Lower leg skin (tissue), 4 donors: ENCODE results near the gene MRPS33. TPM values are rescaled to one million over a fixed set of nuclear protein-coding genes. Genes with fewer than 3 reads are reported as not detected.
"Not testable (repeated sequence)": the region's sequence is repeated elsewhere in the genome, so short reads cannot be mapped to it uniquely, and the experiment has no call there.

Experiments
- DNase-seq, 2 donors: peaks; one replicate each; pipeline ENCODE4 v3.0.0-alpha.2; 2019; ENCODE audit warnings: low spot score in 2 of 2
- H3K4me3 ChIP-seq: fragments of 200-600 bp; sonication (generic); 2 replicates; pipeline ENCODE4 v1.5.1; 2017; ENCODE audit warnings: mild to moderate bottlenecking, low read depth; ENCODE audit not compliant: poor library complexity, severe bottlenecking
- CTCF ChIP-seq, 3 donors: fragments of 450-650 bp; IDR thresholded peaks; one replicate each; pipeline ENCODE4 v1.5.1; 2016; ENCODE audit warnings: antibody characterized with exemption in 3 of 3, mild to moderate bottlenecking in 3 of 3, moderate library complexity in 2 of 3
- POLR2A ChIP-seq, 2 donors: fragments of 450-650 bp; IDR thresholded peaks; one replicate each; pipeline ENCODE4 v1.6.1; 2016 to 2017; ENCODE audit warnings: antibody characterized with exemption in 2 of 2, mild to moderate bottlenecking in 1 of 2, moderate library complexity in 1 of 2
- WGBS, 2 donors: methylation state at CpG; one replicate each; pipeline ENCODE4 v1.1.5; 2018; 5-methylcytosine and 5-hydroxymethylcytosine counted together
- intact Hi-C: fragments of 100-400 bp; cut with DNase I; formaldehyde crosslinking; loops from one replicate; pipeline ENCODE4 v1.15.0; 2023; ENCODE audit warnings: low total_unique reads
- total RNA-seq, 4 donors: library from RNA; depleted of rRNA; stranded (reverse); fragments of >200 nt; gene quantifications; one replicate each; pipeline ENCODE4 v1.1.0, GENCODE V29; 2016

MRPS33 gene
- total RNA-seq, 4 donors from 2014 or later: 10.1 to 24.1 (median 19.7) TPM

DNA sequence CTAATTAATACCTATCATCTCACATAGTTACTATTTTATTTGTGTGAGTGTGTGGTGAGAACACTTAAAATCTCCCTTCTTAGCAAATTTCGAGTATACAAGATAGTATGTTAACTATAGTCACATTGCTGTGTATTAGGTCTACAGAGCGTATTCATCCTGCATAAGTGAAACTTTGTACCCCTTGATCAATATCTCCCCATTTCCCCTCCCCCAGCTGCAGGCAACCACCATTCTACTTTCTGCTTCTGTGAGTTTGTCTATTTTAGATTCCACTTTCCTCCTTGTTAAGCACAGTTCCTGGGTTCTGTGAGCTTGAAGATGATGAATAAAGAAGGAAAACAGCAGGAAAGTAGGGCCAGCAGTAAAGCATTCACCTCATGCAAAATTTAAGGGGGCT is 42.4 kb downstream of the MRPS33 start:
- DNase-seq: no peak
- intact Hi-C loops: no loop called here
- TF ChIP-seq POLR2A (IDR thresholded peaks at IDR 0.05): no peak
- no peak for TF ChIP-seq CTCF (IDR thresholded peaks at IDR 0.05)
- 78 to 82% methylated on average over 2 of the region's 2 CpGs for WGBS, 2 donors
- no peak overlapping the region for H3K4me3 ChIP-seq

DNA sequence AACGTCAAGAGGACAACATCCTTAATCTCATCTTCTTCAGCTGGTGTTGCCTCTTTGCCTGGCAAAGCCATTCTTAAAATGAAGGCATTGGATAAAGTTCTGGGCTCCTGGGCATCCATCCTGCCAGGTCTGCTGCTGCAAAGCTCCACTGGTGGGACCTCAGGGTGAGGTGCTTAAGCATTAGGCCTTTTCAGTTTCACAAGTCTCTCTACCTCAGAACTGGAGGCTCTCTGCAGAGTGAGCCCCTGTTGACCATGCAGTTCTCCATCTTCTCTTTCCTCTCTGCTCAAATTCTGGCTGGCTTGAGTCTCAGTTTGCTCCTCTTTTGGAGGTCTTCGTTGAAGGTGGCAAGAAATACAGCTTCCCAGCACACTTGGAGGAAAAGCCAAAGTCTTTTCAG is 47.3 kb downstream of the MRPS33 start:
- TF ChIP-seq CTCF (IDR thresholded peaks at IDR 0.05): no peak
- no peak for TF ChIP-seq POLR2A (IDR thresholded peaks at IDR 0.05)
- no peak for DNase-seq
- intact Hi-C loops: no loop called here
- 38 to 48% methylated on average over 2 of the region's 2 CpGs for WGBS, 2 donors
- no peak overlapping the region for H3K4me3 ChIP-seq

- intact Hi-C loops: no loop called here
- WGBS, 2 donors: 54 to 55% methylated on average over 5 of the region's 5 CpGs
- no peak overlapping the region for H3K4me3 ChIP-seq
- TF ChIP-seq POLR2A (IDR thresholded peaks at IDR 0.05) (no peak), CTCF (IDR thresholded peaks at IDR 0.05) (no peak)
- DNase-seq: no peak
Observed at GRCh38 chr7:140966561-140967233, 48.1 kb downstream of the MRPS33 start.

- TF ChIP-seq POLR2A (IDR thresholded peaks at IDR 0.05): no peak
- TF ChIP-seq CTCF (IDR thresholded peaks at IDR 0.05): no peak
- DNase-seq: no peak
- WGBS, 2 donors: 90 to 99% methylated on average over 4 of the region's 4 CpGs
- no peak overlapping the region for H3K4me3 ChIP-seq
- intact Hi-C loops: no loop called here
Observed at GRCh38 chr7:140961117-140961516, 53.6 kb downstream of the MRPS33 start.

DNA sequence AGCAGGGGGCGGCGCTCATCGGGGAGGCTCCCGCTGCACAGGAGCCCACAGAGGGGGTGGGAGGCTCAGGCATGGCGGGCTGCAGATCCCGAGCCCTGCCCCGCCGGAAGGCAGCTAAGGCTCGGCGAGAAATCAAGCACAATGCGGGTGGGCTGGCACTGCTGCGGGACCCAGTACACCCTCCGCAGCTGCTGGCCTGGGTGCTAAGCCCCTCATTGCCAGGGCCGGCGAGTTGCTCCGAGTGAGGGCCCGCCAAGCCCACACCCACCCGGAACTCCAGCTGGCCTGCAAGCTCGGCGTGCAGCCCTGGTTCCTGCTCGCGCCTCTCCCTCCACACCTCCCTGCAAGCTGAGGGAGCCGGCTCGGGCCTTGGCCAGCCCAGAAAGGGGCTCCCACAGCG is 57.8 kb downstream of the MRPS33 start:
- 84 to 96% methylated on average over 17 to 24 of the region's 25 CpGs for WGBS, 2 donors
- intact Hi-C loops, DNase-seq, H3K4me3 ChIP-seq: not testable (repeated sequence)

Other genes starting within 250 kb of the MRPS33 start
- gene BRAF, start 90.0 kb downstream of the MRPS33 start, total RNA-seq: 10 to 100 TPM; 36.5 to 59.6 (median 45.4) TPM
- gene TMEM178B, start 59.1 kb upstream of the MRPS33 start, total RNA-seq: 1 to 10 TPM in 1 of 4 donors, under 1 TPM in 3; 0.15 to 1.2 (median 0.58) TPM